DMS 273 (cell line): ENCODE data around the gene PKD1L1.
"Not testable (repeated sequence)": the region's sequence is repeated elsewhere in the genome, so short reads cannot be mapped to it uniquely, and the experiment has no call there.

Source experiments
- DNase-seq: peaks from one replicate; lab custom pipeline; 2025; ENCODE audit not compliant: unreplicated experiment; lab: John Stamatoyannopoulos, UW

PKD1L1 gene

GRCh38 chr7:47965456-47965855 is 17.2 kb upstream of the PKD1L1 start:
- DNase-seq, result no peak

- DNase-seq, result no peak
Observed at GRCh38 chr7:47962262-47962661, 14.0 kb upstream of the PKD1L1 start.

- no peak for DNase-seq
Observed at GRCh38 chr7:47957156-47957555, 8.9 kb upstream of the PKD1L1 start.

GRCh38 chr7:47956220-47956619 is 8.0 kb upstream of the PKD1L1 start:
- DNase-seq, result no peak

GRCh38 chr7:47954231-47954911 is 6.1 kb upstream of the PKD1L1 start:
- DNase-seq, result no peak

- DNase-seq, result no peak
Observed at GRCh38 chr7:47953822-47954221, 5.6 kb upstream of the PKD1L1 start.

- DNase-seq, result no peak
Observed at GRCh38 chr7:47952224-47952623, 4.0 kb upstream of the PKD1L1 start.

- no peak for DNase-seq
Observed at GRCh38 chr7:47951374-47951773, 3.1 kb upstream of the PKD1L1 start.

GRCh38 chr7:47950714-47951113 is 2.4 kb upstream of the PKD1L1 start:
- no peak for DNase-seq

- no peak for DNase-seq
Observed at GRCh38 chr7:47949703-47950102, 1.4 kb upstream of the PKD1L1 start.

GRCh38 chr7:47947355-47947749 is 914 bp downstream of the PKD1L1 start:
- no peak for DNase-seq

- DNase-seq, result no peak
Observed at GRCh38 chr7:47946581-47947354, 1.5 kb downstream of the PKD1L1 start.

- peak; percentile 89 for DNase-seq
Observed at GRCh38 chr7:47945261-47946015, 2.8 kb downstream of the PKD1L1 start.

- no peak for DNase-seq
Observed at GRCh38 chr7:47944536-47945260, 3.6 kb downstream of the PKD1L1 start.

- no peak for DNase-seq
Observed at GRCh38 chr7:47943676-47944474, 4.4 kb downstream of the PKD1L1 start.

- DNase-seq, result not testable (repeated sequence)
Observed at GRCh38 chr7:47942651-47943050, 5.6 kb downstream of the PKD1L1 start.

GRCh38 chr7:47942132-47942531 is 6.1 kb downstream of the PKD1L1 start:
- no peak for DNase-seq

GRCh38 chr7:47941136-47941844 is 7.0 kb downstream of the PKD1L1 start:
- no peak for DNase-seq

GRCh38 chr7:47940088-47941013 is 7.9 kb downstream of the PKD1L1 start:
- DNase-seq, result no peak
